Stimulated activated naive CD4-positive, alpha-beta T cell treated with Interleukin-2 at 50 U/mL for 16 hours (primary cell): ENCODE results near the gene TRIM69.
A peak's percentile ranks its signal among the peaks of the same experiment; 100 is the strongest.
"Not testable (repeated sequence)": the region's sequence is repeated elsewhere in the genome, so short reads cannot be mapped to it uniquely, and the experiment has no call there.

ENCODE experiments used
- DNase-seq: peaks from one replicate; lab custom pipeline; 2025; lab: John Stamatoyannopoulos, UW

TRIM69 gene, protein sequence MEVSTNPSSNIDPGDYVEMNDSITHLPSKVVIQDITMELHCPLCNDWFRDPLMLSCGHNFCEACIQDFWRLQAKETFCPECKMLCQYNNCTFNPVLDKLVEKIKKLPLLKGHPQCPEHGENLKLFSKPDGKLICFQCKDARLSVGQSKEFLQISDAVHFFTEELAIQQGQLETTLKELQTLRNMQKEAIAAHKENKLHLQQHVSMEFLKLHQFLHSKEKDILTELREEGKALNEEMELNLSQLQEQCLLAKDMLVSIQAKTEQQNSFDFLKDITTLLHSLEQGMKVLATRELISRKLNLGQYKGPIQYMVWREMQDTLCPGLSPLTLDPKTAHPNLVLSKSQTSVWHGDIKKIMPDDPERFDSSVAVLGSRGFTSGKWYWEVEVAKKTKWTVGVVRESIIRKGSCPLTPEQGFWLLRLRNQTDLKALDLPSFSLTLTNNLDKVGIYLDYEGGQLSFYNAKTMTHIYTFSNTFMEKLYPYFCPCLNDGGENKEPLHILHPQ

DNA sequence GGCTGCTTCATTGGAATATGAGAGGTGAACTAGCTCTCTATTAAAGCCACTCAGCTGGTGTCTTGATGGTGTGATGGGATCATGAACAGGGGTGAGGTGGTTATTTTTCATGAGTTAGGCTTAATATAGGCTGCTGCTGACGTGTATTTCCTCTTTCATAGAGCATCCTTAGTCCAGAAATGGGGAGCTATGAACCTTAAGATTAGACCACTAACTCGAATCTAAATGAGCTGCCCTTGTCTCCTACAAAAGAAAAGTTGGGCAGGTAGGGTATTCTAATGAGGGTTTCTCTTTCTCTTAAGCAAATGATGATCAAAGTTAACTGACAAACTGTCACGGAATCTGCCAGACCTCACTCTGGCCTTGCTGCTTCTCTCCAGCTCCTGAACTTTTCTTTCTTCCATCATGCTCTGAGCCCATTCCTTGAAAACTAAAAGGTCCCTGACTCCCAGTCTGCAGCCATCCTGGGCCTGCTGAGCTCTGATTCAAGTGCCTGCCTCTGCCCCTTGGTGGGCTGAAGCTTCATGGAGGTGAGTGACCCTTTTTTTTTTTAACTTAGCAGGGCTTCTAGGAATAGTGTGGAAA, at the start of gene TRIM69:
TSS of gene TRIM69 (plus strand) at position 348 of the 585 bp plus-strand sequence. CDS start at position 525, 177 bp downstream.
- DNase-seq = no peak

DNA sequence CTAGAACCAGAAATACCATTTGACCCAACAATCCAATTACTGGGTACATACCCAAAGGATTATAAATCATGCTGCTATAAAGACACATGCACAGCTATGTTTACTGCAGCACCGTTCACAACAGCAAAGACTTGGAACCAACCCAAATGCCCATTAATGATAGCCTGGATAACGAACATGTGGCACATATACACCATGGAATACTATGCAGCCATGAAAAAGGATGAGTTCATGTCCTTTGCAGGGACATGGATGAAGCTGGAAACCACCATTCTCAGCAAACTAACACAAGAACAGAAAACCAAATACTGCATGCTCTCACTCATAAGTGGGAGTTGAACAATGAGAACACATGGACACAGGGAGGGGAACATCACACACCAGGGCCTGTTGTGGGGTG, 47.0 kb upstream of the TRIM69 start:
- DNase-seq = not testable (repeated sequence)

DNA sequence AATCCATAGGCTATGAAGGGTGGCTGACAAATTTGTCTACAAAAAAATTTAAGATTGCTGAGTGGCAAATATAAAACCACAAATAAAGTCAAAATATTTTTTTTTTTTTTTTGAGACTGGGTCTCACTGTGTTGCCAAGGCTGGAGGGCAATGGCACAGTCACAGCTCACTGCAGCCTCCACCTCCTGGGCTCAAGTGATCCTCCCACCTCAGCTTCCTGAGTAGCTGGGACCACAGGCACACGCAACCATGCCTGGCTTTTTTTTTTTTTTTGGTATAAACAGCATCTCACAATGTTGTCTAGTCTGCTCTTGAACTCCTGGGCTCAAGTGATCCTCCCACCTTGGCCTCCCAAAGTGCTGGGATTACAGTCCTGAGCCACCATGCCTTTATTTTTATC, 46.1 kb upstream of the TRIM69 start:
- not testable (repeated sequence) for DNase-seq

DNA sequence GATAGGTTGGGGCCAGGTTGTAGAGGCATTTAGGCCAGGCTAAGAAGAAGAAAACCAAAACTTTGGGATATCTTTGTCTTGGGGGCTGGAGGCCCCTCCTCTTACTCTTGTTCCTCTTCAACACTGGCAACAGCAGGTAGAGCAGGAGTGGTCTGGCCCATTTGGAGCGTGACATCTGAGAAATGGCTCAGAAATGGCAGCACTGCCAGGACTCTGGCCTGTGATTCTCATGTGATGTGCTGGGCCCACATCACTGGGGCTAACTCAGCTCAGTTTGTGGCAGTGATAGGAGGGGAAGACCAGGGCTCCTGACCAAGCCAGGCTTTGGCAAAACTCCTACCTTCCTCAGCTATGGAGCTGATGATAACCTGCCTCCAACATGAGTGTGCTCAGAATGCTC, 43.7 kb upstream of the TRIM69 start:
- no peak for DNase-seq

DNA sequence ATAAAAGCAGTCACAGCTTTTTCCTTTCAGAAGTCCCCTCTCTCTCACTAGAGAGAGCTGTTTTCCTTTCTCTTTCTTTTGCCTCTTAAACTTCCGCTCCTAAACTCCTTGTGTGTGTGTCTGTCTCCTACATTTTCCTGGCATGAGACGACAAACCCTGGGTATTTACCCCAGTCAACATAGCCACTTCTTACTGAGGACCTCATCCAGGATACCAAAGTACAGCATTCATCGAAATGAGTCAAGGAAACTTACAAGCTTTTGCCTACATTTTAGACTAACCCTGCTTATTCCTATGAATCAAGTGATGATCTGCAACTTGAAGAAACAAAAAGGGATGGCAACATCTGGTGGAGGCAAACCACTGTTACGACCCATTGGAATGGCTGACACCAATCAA, 41.9 kb upstream of the TRIM69 start:
- DNase-seq = no peak

DNA sequence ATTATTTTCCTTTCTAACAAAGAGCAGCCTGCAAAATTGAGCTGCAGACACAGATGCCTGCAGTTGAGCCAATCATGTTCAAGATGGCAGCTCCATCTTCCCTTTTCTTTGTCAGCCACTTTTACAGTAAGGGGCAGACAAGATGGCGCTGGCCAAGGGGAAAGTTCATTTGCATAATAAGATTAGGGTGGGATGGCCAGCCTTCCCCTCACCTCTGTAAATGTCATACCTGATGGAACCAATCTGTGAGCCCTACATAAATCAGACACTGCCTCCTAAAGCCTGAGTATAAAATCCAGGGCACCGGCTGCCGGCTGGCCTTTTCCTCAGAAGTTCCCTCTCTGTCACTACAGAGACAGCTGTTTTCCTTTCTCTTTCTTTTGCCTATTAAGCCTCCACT, 41.0 kb upstream of the TRIM69 start:
- no peak for DNase-seq

DNA sequence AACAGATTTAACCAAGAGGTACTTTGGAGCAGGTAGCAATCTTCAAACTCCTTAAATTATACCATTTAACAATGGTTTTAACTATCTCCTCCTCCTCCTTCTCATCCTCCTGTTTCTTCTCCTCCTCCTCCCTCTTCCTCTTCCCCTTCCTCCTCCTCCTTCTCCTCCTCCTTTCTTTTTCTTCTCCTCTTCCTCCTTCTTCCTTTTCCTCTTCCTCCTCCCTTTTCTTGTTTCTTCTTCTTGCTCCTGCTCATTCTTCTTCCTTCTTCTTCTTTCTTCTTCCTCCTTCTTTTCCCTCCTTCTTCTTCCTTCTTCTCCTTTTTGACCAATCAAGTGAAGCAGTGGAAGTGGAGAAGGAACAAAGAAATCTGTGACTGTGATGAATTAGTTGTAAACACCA, 39.3 kb upstream of the TRIM69 start:
- DNase-seq = no peak

DNA sequence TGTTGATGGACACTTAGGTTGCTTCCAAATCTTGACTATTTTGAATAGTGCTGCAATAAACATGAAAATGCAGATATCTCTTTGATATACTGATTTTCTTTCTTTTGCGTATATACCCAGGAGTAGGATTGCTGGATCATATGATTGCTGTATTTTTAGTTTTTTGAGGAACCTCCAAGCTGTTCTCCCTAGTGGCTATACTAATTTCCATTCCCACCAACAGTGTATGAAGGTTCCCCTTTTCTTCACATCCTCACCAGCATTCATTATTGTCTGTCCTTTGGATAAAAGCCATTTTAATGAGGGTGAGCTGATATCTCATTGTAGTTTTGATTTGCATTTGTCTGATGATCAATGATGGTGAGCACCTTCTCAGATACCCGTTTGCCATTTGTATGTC, 37.7 kb upstream of the TRIM69 start:
- no peak for DNase-seq

DNA sequence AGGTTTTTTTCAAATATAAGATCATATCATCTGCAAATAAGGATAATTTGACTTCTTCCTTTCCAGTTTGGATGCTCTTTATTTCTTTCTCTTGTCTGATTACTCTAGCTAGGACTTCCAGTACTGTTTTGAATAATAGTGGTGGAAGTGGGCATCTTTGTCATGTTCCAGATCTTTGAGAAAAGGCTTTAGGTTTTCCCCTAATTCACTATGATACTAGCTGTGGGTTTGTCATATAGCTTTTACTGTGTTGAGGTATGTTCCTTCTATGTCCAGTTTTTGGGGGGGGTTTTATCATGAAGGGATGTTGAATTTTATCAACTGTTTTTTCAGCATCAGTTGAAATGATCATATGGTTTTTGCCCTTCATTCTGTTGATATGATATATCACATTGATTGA, 35.7 kb upstream of the TRIM69 start:
- not testable (repeated sequence) for DNase-seq

DNA sequence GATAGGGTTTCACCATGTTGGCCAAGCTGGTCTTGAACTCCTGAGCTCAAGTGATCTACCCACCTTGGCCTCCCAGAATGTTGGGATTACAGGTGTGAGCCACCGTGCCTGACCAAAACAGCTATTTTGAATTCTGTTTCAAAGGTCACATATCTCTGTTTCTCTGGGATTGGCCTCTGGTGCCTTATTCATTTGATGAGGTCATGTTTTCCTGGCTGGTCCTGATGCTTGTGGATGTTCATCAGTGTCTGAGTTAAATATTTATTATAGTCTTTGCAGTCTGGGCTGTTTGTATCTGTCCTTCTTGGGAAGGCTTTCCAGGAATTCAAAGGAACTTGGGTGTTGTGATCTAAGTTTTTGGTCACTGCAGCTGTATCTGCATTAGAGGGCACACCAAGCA, 30.3 kb upstream of the TRIM69 start:
- DNase-seq = no peak

DNA sequence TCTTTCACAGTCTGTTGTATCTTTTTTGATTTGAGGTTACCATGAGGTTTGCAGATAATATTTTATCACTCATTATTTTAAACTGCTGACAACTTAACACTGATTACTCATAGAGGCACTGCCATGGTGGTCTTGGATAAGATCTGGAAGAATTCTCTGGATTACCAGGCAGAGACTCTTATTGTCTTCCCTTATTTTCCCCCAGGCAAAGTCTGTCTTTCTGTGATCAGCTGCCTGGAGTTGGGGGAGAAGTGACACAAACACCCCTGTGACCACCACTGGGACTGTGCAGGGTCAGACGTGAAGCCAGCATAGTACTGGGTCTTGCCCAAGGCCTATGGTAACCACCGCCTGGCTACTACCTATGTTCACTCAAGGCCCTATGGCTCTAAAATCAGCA, 29.9 kb upstream of the TRIM69 start:
- DNase-seq = no peak

DNA sequence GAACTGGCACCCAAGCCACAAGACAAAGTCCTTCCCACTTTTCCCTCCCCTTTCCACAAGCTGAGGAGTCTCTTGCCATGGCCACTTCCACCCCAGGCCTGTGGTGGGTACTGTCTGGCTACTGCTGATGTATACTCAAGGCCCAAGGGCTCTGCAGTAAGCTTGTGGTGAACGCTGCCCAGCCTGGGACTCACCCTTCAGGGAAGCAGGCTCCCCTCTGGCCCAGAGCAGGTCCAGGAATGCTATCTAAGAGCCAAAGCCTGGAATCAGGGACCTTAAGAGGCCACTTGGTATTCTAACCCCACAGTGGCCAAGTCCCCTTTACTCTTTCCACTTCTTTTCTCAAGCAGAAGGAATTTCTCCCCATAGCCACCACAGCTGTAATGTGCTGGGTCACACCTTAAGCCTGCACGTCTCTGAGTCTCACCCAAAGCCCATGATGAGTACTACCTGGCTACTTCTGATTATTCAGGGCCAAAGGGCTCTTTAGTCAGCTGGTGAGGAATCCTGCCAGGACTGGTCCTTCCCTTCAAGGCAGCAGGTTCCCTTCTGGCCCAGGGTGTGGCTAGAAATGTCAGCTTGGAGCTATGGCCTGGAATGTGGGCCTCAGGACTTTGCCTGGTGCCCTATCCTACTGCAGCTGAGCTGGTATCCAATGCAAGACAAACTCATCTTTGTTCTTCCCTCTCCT, 29.2 kb upstream of the TRIM69 start:
- DNase-seq = no peak

DNA sequence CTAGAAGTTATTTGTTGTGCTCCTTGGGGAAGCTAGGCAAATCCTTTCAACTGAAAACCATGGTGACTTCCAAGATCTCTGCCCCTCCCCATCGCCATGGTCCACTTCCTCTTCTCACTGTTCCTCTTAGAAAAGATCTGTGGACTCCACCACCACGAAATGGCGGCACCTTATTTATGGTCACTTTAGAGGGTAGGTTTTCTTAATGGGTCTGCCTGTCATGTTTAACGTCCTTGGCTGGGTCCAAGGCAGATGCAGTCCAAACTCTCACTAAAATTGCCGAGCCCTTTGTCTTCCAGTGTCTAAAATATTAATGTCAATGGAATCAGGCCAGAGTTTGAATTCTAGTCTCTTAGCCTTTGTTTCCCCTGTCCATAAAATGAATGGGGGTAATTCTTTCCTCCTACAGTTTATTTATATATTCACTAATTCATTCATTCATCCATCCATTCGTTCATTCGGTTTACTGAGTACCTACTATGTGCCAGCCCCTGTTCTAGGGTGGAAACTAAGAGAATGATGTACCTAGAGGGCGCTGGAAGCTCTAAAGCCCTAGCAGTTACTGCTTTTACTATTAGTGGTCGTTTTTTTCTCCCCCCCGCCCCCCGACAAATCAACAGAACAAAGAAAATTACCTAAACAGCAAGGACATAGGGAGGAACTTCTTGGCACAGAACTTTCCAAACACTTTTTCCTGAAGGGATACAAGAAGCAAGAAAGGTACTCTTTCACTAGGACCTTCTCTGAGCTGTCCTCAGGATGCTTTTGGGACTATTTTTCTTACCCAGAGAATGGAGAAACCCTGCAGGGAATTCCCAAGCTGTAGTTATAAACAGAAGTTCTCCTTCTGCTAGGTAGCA, 25.9 kb upstream of the TRIM69 start:
- peak; percentile 33 for DNase-seq

DNA sequence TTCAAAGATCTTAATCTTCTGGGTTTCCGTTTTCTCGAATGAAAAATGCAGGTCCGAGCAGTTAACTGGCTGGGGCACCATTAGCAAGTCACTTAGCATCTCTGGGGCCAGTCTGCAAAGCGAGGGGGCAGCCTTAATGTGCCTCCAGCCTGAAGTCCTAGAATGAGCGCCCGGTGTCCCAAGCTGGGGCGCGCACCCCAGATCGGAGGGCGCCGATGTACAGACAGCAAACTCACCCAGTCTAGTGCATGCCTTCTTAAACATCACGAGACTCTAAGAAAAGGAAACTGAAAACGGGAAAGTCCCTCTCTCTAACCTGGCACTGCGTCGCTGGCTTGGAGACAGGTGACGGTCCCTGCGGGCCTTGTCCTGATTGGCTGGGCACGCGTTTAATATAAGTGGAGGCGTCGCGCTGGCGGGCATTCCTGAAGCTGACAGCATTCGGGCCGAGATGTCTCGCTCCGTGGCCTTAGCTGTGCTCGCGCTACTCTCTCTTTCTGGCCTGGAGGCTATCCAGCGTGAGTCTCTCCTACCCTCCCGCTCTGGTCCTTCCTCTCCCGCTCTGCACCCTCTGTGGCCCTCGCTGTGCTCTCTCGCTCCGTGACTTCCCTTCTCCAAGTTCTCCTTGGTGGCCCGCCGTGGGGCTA, 25.1 kb upstream of the TRIM69 start, which contains the start of the genes B2M and PATL2:
TSS of gene B2M (plus strand) at position 422 of the 647 bp plus-strand sequence. CDS start at position 452, 30 bp downstream.
TSS of gene PATL2 (minus strand) at position 228 of the 647 bp plus-strand sequence. CDS start 34,833 bp downstream, outside the sequence.
- DNase-seq = peak; percentile 89

DNA sequence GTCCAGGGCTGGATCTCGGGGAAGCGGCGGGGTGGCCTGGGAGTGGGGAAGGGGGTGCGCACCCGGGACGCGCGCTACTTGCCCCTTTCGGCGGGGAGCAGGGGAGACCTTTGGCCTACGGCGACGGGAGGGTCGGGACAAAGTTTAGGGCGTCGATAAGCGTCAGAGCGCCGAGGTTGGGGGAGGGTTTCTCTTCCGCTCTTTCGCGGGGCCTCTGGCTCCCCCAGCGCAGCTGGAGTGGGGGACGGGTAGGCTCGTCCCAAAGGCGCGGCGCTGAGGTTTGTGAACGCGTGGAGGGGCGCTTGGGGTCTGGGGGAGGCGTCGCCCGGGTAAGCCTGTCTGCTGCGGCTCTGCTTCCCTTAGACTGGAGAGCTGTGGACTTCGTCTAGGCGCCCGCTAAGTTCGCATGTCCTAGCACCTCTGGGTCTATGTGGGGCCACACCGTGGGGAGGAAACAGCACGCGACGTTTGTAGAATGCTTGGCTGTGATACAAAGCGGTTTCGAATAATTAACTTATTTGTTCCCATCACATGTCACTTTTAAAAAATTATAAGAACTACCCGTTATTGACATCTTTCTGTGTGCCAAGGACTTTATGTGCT, 24.5 kb upstream of the TRIM69 start:
- DNase-seq = peak; percentile 59

DNA sequence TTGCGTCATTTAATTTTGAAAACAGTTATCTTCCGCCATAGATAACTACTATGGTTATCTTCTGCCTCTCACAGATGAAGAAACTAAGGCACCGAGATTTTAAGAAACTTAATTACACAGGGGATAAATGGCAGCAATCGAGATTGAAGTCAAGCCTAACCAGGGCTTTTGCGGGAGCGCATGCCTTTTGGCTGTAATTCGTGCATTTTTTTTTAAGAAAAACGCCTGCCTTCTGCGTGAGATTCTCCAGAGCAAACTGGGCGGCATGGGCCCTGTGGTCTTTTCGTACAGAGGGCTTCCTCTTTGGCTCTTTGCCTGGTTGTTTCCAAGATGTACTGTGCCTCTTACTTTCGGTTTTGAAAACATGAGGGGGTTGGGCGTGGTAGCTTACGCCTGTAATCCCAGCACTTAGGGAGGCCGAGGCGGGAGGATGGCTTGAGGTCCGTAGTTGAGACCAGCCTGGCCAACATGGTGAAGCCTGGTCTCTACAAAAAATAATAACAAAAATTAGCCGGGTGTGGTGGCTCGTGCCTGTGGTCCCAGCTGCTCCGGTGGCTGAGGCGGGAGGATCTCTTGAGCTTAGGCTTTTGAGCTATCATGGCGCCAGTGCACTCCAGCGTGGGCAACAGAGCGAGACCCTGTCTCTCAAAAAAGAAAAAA, 23.9 kb upstream of the TRIM69 start:
- peak; percentile 67 for DNase-seq

DNA sequence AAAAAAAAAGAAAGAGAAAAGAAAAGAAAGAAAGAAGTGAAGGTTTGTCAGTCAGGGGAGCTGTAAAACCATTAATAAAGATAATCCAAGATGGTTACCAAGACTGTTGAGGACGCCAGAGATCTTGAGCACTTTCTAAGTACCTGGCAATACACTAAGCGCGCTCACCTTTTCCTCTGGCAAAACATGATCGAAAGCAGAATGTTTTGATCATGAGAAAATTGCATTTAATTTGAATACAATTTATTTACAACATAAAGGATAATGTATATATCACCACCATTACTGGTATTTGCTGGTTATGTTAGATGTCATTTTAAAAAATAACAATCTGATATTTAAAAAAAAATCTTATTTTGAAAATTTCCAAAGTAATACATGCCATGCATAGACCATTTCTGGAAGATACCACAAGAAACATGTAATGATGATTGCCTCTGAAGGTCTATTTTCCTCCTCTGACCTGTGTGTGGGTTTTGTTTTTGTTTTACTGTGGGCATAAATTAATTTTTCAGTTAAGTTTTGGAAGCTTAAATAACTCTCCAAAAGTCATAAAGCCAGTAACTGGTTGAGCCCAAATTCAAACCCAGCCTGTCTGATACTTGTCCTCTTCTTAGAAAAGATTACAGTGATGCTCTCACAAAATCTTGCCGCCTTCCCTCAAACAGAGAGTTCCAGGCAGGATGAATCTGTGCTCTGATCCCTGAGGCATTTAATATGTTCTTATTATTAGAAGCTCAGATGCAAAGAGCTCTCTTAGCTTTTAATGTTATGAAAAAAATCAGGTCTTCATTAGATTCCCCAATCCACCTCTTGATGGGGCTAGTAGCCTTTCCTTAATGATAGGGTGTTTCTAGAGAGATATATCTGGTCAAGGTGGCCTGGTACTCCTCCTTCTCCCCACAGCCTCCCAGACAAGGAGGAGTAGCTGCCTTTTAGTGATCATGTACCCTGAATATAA, 23.0 kb upstream of the TRIM69 start:
- no peak for DNase-seq

DNA sequence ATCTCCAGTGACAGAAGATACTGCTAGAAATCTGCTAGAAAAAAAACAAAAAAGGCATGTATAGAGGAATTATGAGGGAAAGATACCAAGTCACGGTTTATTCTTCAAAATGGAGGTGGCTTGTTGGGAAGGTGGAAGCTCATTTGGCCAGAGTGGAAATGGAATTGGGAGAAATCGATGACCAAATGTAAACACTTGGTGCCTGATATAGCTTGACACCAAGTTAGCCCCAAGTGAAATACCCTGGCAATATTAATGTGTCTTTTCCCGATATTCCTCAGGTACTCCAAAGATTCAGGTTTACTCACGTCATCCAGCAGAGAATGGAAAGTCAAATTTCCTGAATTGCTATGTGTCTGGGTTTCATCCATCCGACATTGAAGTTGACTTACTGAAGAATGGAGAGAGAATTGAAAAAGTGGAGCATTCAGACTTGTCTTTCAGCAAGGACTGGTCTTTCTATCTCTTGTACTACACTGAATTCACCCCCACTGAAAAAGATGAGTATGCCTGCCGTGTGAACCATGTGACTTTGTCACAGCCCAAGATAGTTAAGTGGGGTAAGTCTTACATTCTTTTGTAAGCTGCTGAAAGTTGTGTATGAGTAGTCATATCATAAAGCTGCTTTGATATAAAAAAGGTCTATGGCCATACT, 21.1 kb upstream of the TRIM69 start:
- DNase-seq = no peak
